Thoracic aorta (tissue), 2 donors: ENCODE measurements around the gene PYROXD2. TPM values are rescaled to one million over a fixed set of nuclear protein-coding genes. Genes with fewer than 3 reads are reported as not detected.

Source experiments
- ATAC-seq: fragments of 150-250 bp; one replicate; pipeline ENCODE4 v1.8.0; 2017; ENCODE audit warnings: low read depth; ENCODE audit not compliant: insufficient number of reproducible peaks, low FRiP score
- DNase-seq: peaks from one replicate; pipeline ENCODE4 v3.0.0-alpha.2; 2020; ENCODE audit warnings: low spot score
- H3K27ac ChIP-seq, 2 donors: fragments of 200-600 bp; sonication (generic); 1 replicate in 1 of 2; 2 replicates in 1 of 2; pipeline ENCODE4 v1.5.1; 2016; ENCODE audit warnings: mild to moderate bottlenecking in 2 of 2, moderate library complexity in 2 of 2
- H3K27me3 ChIP-seq: fragments of 200-600 bp; sonication (generic); replicated peaks from 2 replicates; pipeline ENCODE4 v1.6.0; 2016; ENCODE audit warnings: mild to moderate bottlenecking; ENCODE audit not compliant: insufficient read depth
- H3K36me3 ChIP-seq: fragments of 200-600 bp; sonication (generic); one replicate; pipeline ENCODE4 v1.5.1; 2016
- H3K4me1 ChIP-seq, 2 donors: fragments of 200-600 bp; sonication (generic); 1 replicate in 1 of 2; 2 replicates in 1 of 2; pipeline versions ENCODE4 v1.5.1 to v1.6.0; 2016; ENCODE audit warnings: low read depth in 2 of 2, mild to moderate bottlenecking in 1 of 2; ENCODE audit not compliant: control insufficient read depth in 1 of 2
- H3K4me3 ChIP-seq: fragments of 200-600 bp; sonication (generic); 2 replicates; pipeline ENCODE4 v1.5.1; 2016; ENCODE audit warnings: mild to moderate bottlenecking
- H3K9me3 ChIP-seq: fragments of 200-600 bp; sonication (generic); 2 replicates; pipeline ENCODE4 v1.5.1; 2016
- CTCF ChIP-seq: fragments of 200-600 bp; sonication (generic); IDR thresholded peaks from one replicate; pipeline ENCODE4 v1.5.1; 2019; ENCODE audit warnings: antibody characterized with exemption
- total RNA-seq, 2 donors: library from RNA; depleted of rRNA; stranded (reverse); fragments of >200 nt; gene quantifications; one replicate each; pipeline versions ENCODE4 v1.1.0 to v1.2.3, GENCODE V29; 2016

Gene PYROXD2
- total RNA-seq, 2 donors from 2014 or later, result 6.3 to 9.3 TPM

GRCh38 chr10:98367604-98368451 lies 47.2 kb downstream of the PYROXD2 start:
- DNase-seq (no peak), ATAC-seq (no peak)
- no peaks in the 10 kb centered on the region for H3K4me1 ChIP-seq
- H3K4me3 ChIP-seq, result no peak overlapping the region
- H3K36me3 ChIP-seq, result no peaks in the 10 kb centered on the region
- no peak for TF ChIP-seq CTCF
- no peaks in the 10 kb centered on the region for H3K9me3 ChIP-seq
- H3K27ac ChIP-seq, result no peak overlapping the region
- H3K27me3 ChIP-seq, result no peaks in the 10 kb centered on the region

GRCh38 chr10:98366062-98366530 lies 48.9 kb downstream of the PYROXD2 start:
- no peak for DNase-seq
- no peak for ATAC-seq
- no peak overlapping the region for H3K4me3 ChIP-seq
- no peak overlapping the region for H3K27ac ChIP-seq
- no peaks in the 10 kb centered on the region for H3K9me3 ChIP-seq
- no peaks in the 10 kb centered on the region for H3K36me3 ChIP-seq
- no peaks in the 10 kb centered on the region for H3K27me3 ChIP-seq
- TF ChIP-seq CTCF, result no peak
- peaks cover 0 to 5% of the 10 kb centered on the region in 2 donors for H3K4me1 ChIP-seq

GRCh38 chr10:98365406-98366061 lies 49.4 kb downstream of the PYROXD2 start:
- Histone ChIP-seq H3K36me3 (no peaks in the 10 kb centered on the region), H3K9me3 (no peaks in the 10 kb centered on the region), H3K4me3 (no peak overlapping the region), H3K4me1 (peaks cover 0 to 5% of the 10 kb centered on the region in 2 donors), H3K27ac (no peak overlapping the region), H3K27me3 (no peaks in the 10 kb centered on the region)
- DNase-seq (no peak), ATAC-seq (no peak)
- TF ChIP-seq CTCF, result no peak

- H3K27ac ChIP-seq, result no peak overlapping the region
- peaks cover 0 to 5% of the 10 kb centered on the region in 2 donors for H3K4me1 ChIP-seq
- H3K36me3 ChIP-seq, result no peaks in the 10 kb centered on the region
- H3K9me3 ChIP-seq, result no peaks in the 10 kb centered on the region
- DNase-seq (no peak), ATAC-seq (no peak)
- no peak overlapping the region for H3K4me3 ChIP-seq
- no peaks in the 10 kb centered on the region for H3K27me3 ChIP-seq
- no peak for TF ChIP-seq CTCF
Measured at GRCh38 chr10:98364432-98365102, 50.4 kb downstream of the PYROXD2 start.

- ATAC-seq, result no peak
- Histone ChIP-seq H3K4me1 (peaks cover 0 to 5% of the 10 kb centered on the region in 2 donors), H3K4me3 (no peak overlapping the region), H3K9me3 (no peaks in the 10 kb centered on the region), H3K27ac (no peak overlapping the region), H3K27me3 (no peaks in the 10 kb centered on the region), H3K36me3 (no peaks in the 10 kb centered on the region)
- TF ChIP-seq CTCF, result no peak
- no peak for DNase-seq
Measured at GRCh38 chr10:98363220-98363619, 51.8 kb downstream of the PYROXD2 start.
